Bronchial epithelial cell (primary cell): Measurements from ENCODE around the gene KLHDC9. TPM values are rescaled to one million over a fixed set of nuclear protein-coding genes. Genes with fewer than 3 reads are reported as not detected.
A peak's percentile ranks its signal among the peaks of the same experiment; 100 is the strongest.

Experiments used
- DNase-seq: peaks from one replicate; pipeline ENCODE4 v3.0.0-alpha.2; 2010; ENCODE audit warnings: low read depth
- FAIRE-seq: peaks from 2 replicates; lab custom pipeline; 2011; peaks lifted over from hg19 to GRCh38; lab: Jason Lieb, UNC
- H3K27me3 ChIP-seq: 2 replicates; pipeline ENCODE4 v1.5.1; 2011; ENCODE audit warnings: low read length; ENCODE audit not compliant: control insufficient read depth, insufficient read depth
- H3K36me3 ChIP-seq: 2 replicates; pipeline ENCODE4 v1.5.1; 2011; ENCODE audit warnings: low read length; ENCODE audit not compliant: control insufficient read depth, insufficient read depth
- H3K4me3 ChIP-seq: 2 replicates; pipeline ENCODE4 v1.5.1; 2011; ENCODE audit warnings: mild to moderate bottlenecking, low read depth, low read length, control low read depth
- CTCF ChIP-seq: IDR thresholded peaks from 2 replicates; pipeline ENCODE4 v1.5.1; 2011; ENCODE audit warnings: mild to moderate bottlenecking, moderate library complexity, low read length, control low read depth, inconsistent platforms; ENCODE audit not compliant: insufficient read depth, severe bottlenecking
- total RNA-seq: library from RNA; depleted of rRNA; stranded (reverse); fragments of >200 nt; gene quantifications from 2 replicates; pipeline ENCODE4 v1.2.1, GENCODE V29; 2014

Gene KLHDC9
- total RNA-seq, 1 donor from 2014 or later = 1.3 TPM

- Histone ChIP-seq H3K4me3 (no peak overlapping the region), H3K27me3 (no peaks in the 10 kb centered on the region), H3K36me3 (peaks cover 15% of the 10 kb centered on the region)
- DNase-seq = peak; percentile 63
- TF ChIP-seq CTCF = no peak
- FAIRE-seq = no peak
Measured at GRCh38 chr1:161068306-161069234, 29.6 kb upstream of the KLHDC9 start.

DNA sequence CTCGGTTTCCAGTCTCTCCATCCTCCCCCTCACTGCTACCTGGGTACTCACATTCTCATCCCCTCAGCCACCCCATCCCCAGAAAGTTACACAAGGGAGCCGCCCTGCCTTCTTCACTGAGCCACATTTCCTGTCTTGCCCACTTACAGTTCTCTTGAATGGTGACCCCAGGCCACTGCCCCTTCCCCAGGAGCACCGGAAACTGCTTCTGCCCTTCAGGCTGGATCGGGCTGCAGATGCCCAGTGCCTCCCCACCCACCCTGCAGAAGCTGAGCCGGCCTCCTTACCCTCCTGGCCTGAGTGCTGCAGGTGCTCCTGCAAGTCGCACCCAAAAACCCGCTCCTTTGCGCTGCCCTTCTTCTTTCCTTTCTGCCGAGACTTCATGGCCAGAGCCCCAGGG, 28.9 kb upstream of the KLHDC9 start:
- DNase-seq = no peak
- no peak overlapping the region for H3K4me3 ChIP-seq
- no peak for FAIRE-seq
- H3K36me3 ChIP-seq = peaks cover 16% of the 10 kb centered on the region
- TF ChIP-seq CTCF = no peak
- H3K27me3 ChIP-seq = no peaks in the 10 kb centered on the region

GRCh38 chr1:161069731-161070270, 28.4 kb upstream of the KLHDC9 start, which contains the start of gene ARHGAP30:
TSS of gene ARHGAP30 (minus strand) at chr1:161069891. CDS start at chr1:161069624, 267 bp downstream.
- FAIRE-seq (no peak), DNase-seq (no peak)
- no peak for TF ChIP-seq CTCF
- Histone ChIP-seq H3K4me3 (no peak within 1 kb of the TSS), H3K27me3 (no peaks in the 10 kb centered on the region), H3K36me3 (peaks cover 16% of the 10 kb centered on the region)

DNA sequence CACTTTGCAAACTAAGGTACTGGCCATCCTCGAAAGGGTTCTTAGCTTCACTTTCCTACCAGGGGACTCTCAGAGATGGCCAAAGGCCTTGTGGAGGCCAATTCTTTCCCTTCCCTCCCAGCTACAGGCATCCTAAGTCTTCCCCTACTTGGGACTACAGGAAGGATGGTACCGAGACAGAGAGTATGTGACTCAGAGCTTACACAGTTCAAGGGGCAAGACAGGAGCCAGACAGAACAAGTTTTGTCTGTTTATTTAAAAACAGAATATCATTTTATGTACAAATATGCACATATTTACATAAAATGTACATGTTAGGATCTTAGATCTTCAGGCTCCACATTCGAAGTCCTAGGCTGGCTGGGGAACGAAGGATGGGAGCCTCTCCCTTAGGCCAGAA, 27.4 kb upstream of the KLHDC9 start:
- Histone ChIP-seq H3K27me3 (no peaks in the 10 kb centered on the region), H3K36me3 (peaks cover 16% of the 10 kb centered on the region), H3K4me3 (no peak overlapping the region)
- no peak for TF ChIP-seq CTCF
- peak; percentile 61 for DNase-seq
- no peak for FAIRE-seq

GRCh38 chr1:161071886-161072371, 26.2 kb upstream of the KLHDC9 start:
- DNase-seq = peak; percentile 38
- peaks cover 16% of the 10 kb centered on the region for H3K36me3 ChIP-seq
- no peak for FAIRE-seq
- no peaks in the 10 kb centered on the region for H3K27me3 ChIP-seq
- no peak overlapping the region for H3K4me3 ChIP-seq
- TF ChIP-seq CTCF = peak; percentile 56
